Neural progenitor cell (in vitro differentiated cells): ENCODE results near the gene TXNDC5. TPM values are rescaled to one million over a fixed set of nuclear protein-coding genes. Genes with fewer than 3 reads are reported as not detected.

ENCODE experiments used
- DNase-seq: peaks from one replicate; pipeline ENCODE4 v3.0.0-alpha.2; 2016; ENCODE audit warnings: low spot score
- H2AFZ ChIP-seq: fragments of 200-600 bp; sonication (generic); replicated peaks from 2 replicates; pipeline ENCODE4 v1.6.1; 2016; ENCODE audit warnings: antibody characterized with exemption
- H3F3A ChIP-seq: fragments of 200-600 bp; sonication (generic); 2 replicates; pipeline ENCODE4 v1.6.1; 2016; ENCODE audit warnings: antibody characterized with exemption, low read depth
- H3K27ac ChIP-seq: fragments of 200-600 bp; sonication (generic); 2 replicates; pipeline ENCODE4 v1.5.1; 2016; ENCODE audit warnings: mild to moderate bottlenecking
- H3K27me3 ChIP-seq: fragments of 200-600 bp; sonication (generic); 2 replicates; pipeline ENCODE4 v1.6.1; 2016; ENCODE audit warnings: mild to moderate bottlenecking, moderate library complexity
- H3K36me3 ChIP-seq: fragments of 200-600 bp; sonication (generic); 2 replicates; pipeline ENCODE4 v1.5.1; 2016
- H3K4me1 ChIP-seq: fragments of 200-600 bp; sonication (generic); 2 replicates; pipeline ENCODE4 v1.6.1; 2016; ENCODE audit warnings: mixed run types
- H3K4me2 ChIP-seq: fragments of 200-600 bp; sonication (generic); 2 replicates; pipeline ENCODE4 v1.6.1; 2016
- H3K4me3 ChIP-seq: fragments of 200-600 bp; sonication (generic); 2 replicates; pipeline ENCODE4 v1.5.1; 2016
- H3K79me2 ChIP-seq: fragments of 200-600 bp; sonication (generic); 2 replicates; pipeline ENCODE4 v1.6.1; 2016; ENCODE audit warnings: low read depth
- H3K9ac ChIP-seq: fragments of 200-600 bp; sonication (generic); 2 replicates; pipeline ENCODE4 v1.6.1; 2016
- H3K9me3 ChIP-seq: fragments of 200-600 bp; sonication (generic); 2 replicates; pipeline ENCODE4 v1.5.1; 2016; ENCODE audit warnings: low read depth
- H4K20me1 ChIP-seq: fragments of 200-600 bp; sonication (generic); 2 replicates; pipeline ENCODE4 v1.6.1; 2016; ENCODE audit warnings: low read depth
- H3K27ac Mint-ChIP-seq: 3 replicates; pipeline ENCODE4 v1.8.0; 2021; ENCODE audit warnings: mixed read lengths
- H3K27me3 Mint-ChIP-seq: 2 replicates; pipeline ENCODE4 v1.8.0; 2022; ENCODE audit warnings: low read depth, mild to moderate bottlenecking, inconsistent platforms, moderate library complexity, mixed read lengths; ENCODE audit not compliant: insufficient read depth
- H3K36me3 Mint-ChIP-seq: 3 replicates; pipeline ENCODE4 v1.8.0; 2021; ENCODE audit warnings: mixed read lengths
- H3K4me1 Mint-ChIP-seq: 3 replicates; pipeline ENCODE4 v1.8.0; 2021; ENCODE audit warnings: mixed read lengths
- H3K4me3 Mint-ChIP-seq: 3 replicates; pipeline ENCODE4 v1.8.0; 2021; ENCODE audit warnings: mild to moderate bottlenecking, moderate library complexity, mixed read lengths
- H3K9me3 Mint-ChIP-seq: 3 replicates; pipeline ENCODE4 v1.8.0; 2020; ENCODE audit warnings: mixed read lengths
- EZH2 ChIP-seq: fragments of 200-600 bp; sonication (generic); IDR thresholded peaks from 2 replicates; pipeline ENCODE4 v1.6.1; 2017; ENCODE audit warnings: antibody characterized with exemption, mild to moderate bottlenecking, moderate library complexity
- EZH2phosphoT487 ChIP-seq: fragments of 200-600 bp; sonication (generic); IDR thresholded peaks from 2 replicates; pipeline ENCODE4 v1.6.1; 2017; ENCODE audit warnings: antibody characterized with exemption
- total RNA-seq: library from RNA; depleted of rRNA; stranded (reverse); fragments of >200 nt; gene quantifications from 2 replicates; pipeline ENCODE4 v1.2.3, GENCODE V29; 2015; ENCODE audit warnings: low replicate concordance
- TF ChIP-seq, protein P1 (sequence below): fragments of 200-600 bp; sonication (generic); IDR thresholded peaks from 2 replicates; pipeline ENCODE4 v1.5.1; 2017; ENCODE audit warnings: antibody characterized with exemption, mild to moderate bottlenecking

The TXNDC5 gene
- total RNA-seq, 1 donor from 2014 or later = 155 TPM

DNA sequence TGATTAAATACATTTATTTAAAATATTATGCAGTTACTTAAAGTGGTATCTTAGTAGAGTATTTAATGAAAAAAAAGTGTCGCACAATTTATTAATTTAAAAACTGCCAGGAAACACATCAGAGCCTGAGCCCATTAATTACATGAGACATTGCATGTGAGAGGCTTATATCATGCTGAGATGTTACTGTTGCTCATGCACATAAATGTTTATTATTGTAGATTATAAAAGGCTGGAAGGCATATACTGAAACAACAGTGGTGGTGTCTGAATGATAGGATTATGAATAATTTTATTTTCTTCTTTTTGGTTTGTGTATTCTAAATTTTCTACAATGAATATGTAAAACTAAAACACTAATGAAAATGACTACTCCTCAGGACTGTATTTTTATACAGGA, 45.7 kb upstream of the TXNDC5 start:
- H3K4me2 ChIP-seq = no peak overlapping the region
- no peaks in the 10 kb centered on the region for H3K27me3 ChIP-seq
- H3K79me2 ChIP-seq = no peaks in the 10 kb centered on the region
- H3K36me3 ChIP-seq = no peaks in the 10 kb centered on the region
- H3K27ac Mint-ChIP-seq = no peak overlapping the region
- no peaks in the 10 kb centered on the region for H3K36me3 Mint-ChIP-seq
- no peaks in the 10 kb centered on the region for H3K9me3 ChIP-seq
- TF ChIP-seq EZH2 = no peak
- TF ChIP-seq, protein P1, sequence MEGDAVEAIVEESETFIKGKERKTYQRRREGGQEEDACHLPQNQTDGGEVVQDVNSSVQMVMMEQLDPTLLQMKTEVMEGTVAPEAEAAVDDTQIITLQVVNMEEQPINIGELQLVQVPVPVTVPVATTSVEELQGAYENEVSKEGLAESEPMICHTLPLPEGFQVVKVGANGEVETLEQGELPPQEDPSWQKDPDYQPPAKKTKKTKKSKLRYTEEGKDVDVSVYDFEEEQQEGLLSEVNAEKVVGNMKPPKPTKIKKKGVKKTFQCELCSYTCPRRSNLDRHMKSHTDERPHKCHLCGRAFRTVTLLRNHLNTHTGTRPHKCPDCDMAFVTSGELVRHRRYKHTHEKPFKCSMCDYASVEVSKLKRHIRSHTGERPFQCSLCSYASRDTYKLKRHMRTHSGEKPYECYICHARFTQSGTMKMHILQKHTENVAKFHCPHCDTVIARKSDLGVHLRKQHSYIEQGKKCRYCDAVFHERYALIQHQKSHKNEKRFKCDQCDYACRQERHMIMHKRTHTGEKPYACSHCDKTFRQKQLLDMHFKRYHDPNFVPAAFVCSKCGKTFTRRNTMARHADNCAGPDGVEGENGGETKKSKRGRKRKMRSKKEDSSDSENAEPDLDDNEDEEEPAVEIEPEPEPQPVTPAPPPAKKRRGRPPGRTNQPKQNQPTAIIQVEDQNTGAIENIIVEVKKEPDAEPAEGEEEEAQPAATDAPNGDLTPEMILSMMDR = no peak
- no peak for TF ChIP-seq EZH2phosphoT487
- H3F3A ChIP-seq = no peaks in the 10 kb centered on the region
- H2AFZ ChIP-seq = no peak overlapping the region
- no peaks in the 10 kb centered on the region for H3K27me3 Mint-ChIP-seq
- no peak overlapping the region for H3K27ac ChIP-seq
- no peak for DNase-seq
- no peak overlapping the region for H3K4me3 Mint-ChIP-seq
- H3K9ac ChIP-seq = no peak overlapping the region
- peaks cover 4% of the 10 kb centered on the region for H3K9me3 Mint-ChIP-seq
- no peaks in the 10 kb centered on the region for H3K4me1 ChIP-seq
- no peaks in the 10 kb centered on the region for H3K4me1 Mint-ChIP-seq
- no peaks in the 10 kb centered on the region for H4K20me1 ChIP-seq
- no peak overlapping the region for H3K4me3 ChIP-seq

DNA sequence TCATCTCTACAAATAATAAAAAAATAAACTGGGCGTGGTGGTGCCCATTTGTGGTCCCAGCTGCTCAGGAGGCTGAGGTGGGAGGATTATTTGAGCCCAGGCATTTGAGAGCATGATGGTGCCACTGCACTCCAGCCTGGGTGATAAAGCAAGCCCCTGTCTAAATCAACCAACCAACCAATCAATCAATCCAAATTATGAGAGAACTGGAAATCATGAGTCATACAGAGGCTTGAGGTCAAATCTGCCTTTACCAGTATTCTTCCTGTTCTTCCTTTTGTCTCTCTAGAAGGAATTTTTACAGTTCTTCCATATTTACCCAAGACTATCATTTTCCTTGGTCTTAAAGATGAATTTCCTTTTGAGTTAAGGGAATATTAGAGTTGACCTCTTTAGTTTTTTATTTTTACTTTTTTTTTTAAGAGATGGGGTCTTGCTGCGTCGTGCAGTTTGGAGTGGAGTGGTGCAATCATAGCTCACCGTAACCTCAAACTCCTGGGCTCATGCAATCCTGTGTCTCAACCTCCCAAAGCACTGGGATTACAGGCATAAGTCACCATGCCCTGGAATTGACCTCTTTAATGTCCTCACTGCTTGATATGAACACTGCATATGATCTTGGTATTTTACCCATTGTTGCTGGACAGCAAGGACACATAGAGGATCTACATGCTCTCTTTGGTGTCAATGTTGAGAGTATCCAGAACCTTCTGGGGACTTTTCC, 44.1 kb upstream of the TXNDC5 start:
- no peaks in the 10 kb centered on the region for H3F3A ChIP-seq
- H3K27me3 Mint-ChIP-seq = no peaks in the 10 kb centered on the region
- peaks cover 4% of the 10 kb centered on the region for H3K9me3 Mint-ChIP-seq
- TF ChIP-seq, protein P1 = no peak
- no peak for TF ChIP-seq EZH2
- no peak for TF ChIP-seq EZH2phosphoT487
- H3K27me3 ChIP-seq = no peaks in the 10 kb centered on the region
- H3K4me3 Mint-ChIP-seq = no peak overlapping the region
- H3K36me3 Mint-ChIP-seq = no peaks in the 10 kb centered on the region
- H3K4me1 Mint-ChIP-seq = no peaks in the 10 kb centered on the region
- H3K9ac ChIP-seq = no peak overlapping the region
- H3K27ac Mint-ChIP-seq = no peak overlapping the region
- no peaks in the 10 kb centered on the region for H3K79me2 ChIP-seq
- no peaks in the 10 kb centered on the region for H3K36me3 ChIP-seq
- H3K4me1 ChIP-seq = no peaks in the 10 kb centered on the region
- no peak overlapping the region for H2AFZ ChIP-seq
- no peak overlapping the region for H3K4me3 ChIP-seq
- no peak overlapping the region for H3K27ac ChIP-seq
- no peak overlapping the region for H3K4me2 ChIP-seq
- no peaks in the 10 kb centered on the region for H3K9me3 ChIP-seq
- H4K20me1 ChIP-seq = no peaks in the 10 kb centered on the region
- DNase-seq = no peak

DNA sequence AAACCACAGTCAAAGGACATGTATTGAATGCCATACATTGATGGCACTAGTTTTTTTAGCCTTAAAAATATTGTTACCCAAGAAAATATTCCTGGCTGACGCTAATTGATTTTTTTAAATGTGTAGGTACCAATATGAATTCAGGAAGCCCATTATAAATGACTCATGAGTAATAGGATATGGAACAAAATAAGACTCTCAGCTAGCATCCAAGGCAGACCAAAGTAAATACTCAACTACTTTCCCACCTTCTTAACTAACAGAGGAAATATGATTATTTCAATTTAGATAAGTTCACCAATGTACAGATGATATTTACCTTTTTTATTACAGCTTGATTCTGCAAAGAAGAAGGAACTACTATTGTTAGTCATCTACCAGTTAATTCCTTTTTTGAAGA, 43.2 kb upstream of the TXNDC5 start:
- no peaks in the 10 kb centered on the region for H3K36me3 Mint-ChIP-seq
- H3K9me3 Mint-ChIP-seq = peaks cover 10% of the 10 kb centered on the region
- Histone ChIP-seq H3K4me3 (no peak overlapping the region), H3K9ac (no peak overlapping the region), H3K4me2 (no peak overlapping the region), H4K20me1 (no peaks in the 10 kb centered on the region), H3K36me3 (no peaks in the 10 kb centered on the region), H3K9me3 (peaks cover 4% of the 10 kb centered on the region), H3K79me2 (no peaks in the 10 kb centered on the region), H3K27ac (no peak overlapping the region), H3F3A (no peaks in the 10 kb centered on the region), H3K27me3 (no peaks in the 10 kb centered on the region), H2AFZ (no peak overlapping the region), H3K4me1 (no peaks in the 10 kb centered on the region)
- no peak overlapping the region for H3K27ac Mint-ChIP-seq
- H3K4me1 Mint-ChIP-seq = no peaks in the 10 kb centered on the region
- TF ChIP-seq EZH2 = no peak
- TF ChIP-seq, protein P1 = no peak
- TF ChIP-seq EZH2phosphoT487 = no peak
- peaks cover 3% of the 10 kb centered on the region for H3K27me3 Mint-ChIP-seq
- H3K4me3 Mint-ChIP-seq = no peak overlapping the region
- no peak for DNase-seq
